ENCODE results near the gene MUC5B. TPM values are rescaled to one million over a fixed set of nuclear protein-coding genes. Genes with fewer than 3 reads are reported as not detected.

The MUC5B gene
- total RNA-seq, 3 donors from 2014 or later, result 2.0 to 6.9 TPM; not detected in 1

- H3K27ac ChIP-seq, result no peak overlapping the region
- H3K4me3 ChIP-seq, result no peak overlapping the region
- no peak for TF ChIP-seq POLR2A (IDR thresholded peaks at IDR 0.05)
- TF ChIP-seq, protein P1, sequence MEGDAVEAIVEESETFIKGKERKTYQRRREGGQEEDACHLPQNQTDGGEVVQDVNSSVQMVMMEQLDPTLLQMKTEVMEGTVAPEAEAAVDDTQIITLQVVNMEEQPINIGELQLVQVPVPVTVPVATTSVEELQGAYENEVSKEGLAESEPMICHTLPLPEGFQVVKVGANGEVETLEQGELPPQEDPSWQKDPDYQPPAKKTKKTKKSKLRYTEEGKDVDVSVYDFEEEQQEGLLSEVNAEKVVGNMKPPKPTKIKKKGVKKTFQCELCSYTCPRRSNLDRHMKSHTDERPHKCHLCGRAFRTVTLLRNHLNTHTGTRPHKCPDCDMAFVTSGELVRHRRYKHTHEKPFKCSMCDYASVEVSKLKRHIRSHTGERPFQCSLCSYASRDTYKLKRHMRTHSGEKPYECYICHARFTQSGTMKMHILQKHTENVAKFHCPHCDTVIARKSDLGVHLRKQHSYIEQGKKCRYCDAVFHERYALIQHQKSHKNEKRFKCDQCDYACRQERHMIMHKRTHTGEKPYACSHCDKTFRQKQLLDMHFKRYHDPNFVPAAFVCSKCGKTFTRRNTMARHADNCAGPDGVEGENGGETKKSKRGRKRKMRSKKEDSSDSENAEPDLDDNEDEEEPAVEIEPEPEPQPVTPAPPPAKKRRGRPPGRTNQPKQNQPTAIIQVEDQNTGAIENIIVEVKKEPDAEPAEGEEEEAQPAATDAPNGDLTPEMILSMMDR (IDR thresholded peaks at IDR 0.05), result no peak
- intact Hi-C loops (cut with DNase I; ENCODE audit: low total_unique reads), result loop anchor here (10.0 kb wide), 1 partner anchor 1822 kb away; no protein-coding TSS in a partner anchor
- DNase-seq (ENCODE audit: low spot score in 2 of 2), result no peak
- H3K27me3 ChIP-seq, result no peaks in the 10 kb centered on the region
- no peaks in the 10 kb centered on the region for H3K4me1 ChIP-seq
- no peaks in the 10 kb centered on the region for H3K9me3 ChIP-seq
- no peaks in the 10 kb centered on the region for H3K36me3 ChIP-seq
These were observed 49.7 kb downstream of the MUC5B start for GRCh38 chr11:1272531-1272930.

DNA sequence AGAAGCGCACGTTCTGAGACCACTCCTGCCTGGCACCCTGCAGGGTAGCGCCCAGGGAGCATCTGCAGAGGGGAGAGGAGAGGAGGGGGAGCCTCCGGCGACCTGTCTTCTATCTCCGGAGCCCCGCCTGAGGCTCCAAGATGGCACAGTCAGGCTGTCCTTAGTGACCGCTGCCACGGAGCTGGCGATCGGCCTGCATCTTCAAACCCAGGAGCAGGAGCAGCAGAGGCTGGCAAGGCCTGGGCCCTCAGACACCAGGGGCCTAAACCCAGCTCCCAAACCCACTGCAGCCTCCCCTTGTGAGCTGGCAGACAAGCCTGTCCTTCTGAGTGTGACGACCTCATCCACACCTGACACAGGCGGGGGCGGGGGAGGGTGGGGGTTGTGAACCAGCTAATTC lies 51.6 kb downstream of the MUC5B start:
- H3K4me3 ChIP-seq, result no peak overlapping the region
- H3K9me3 ChIP-seq, result no peaks in the 10 kb centered on the region
- TF ChIP-seq, protein P1 (IDR thresholded peaks at IDR 0.05), result no peak
- no peak for TF ChIP-seq POLR2A (IDR thresholded peaks at IDR 0.05)
- TF ChIP-seq POLR2AphosphoS5 (IDR thresholded peaks at IDR 0.05), result no peak
- intact Hi-C loops (cut with DNase I; ENCODE audit: low total_unique reads), result loop anchor here (10.0 kb wide), 1 partner anchor 1820 kb away; no protein-coding TSS in a partner anchor
- no peak overlapping the region for H3K27ac ChIP-seq
- H3K27me3 ChIP-seq, result no peaks in the 10 kb centered on the region
- H3K36me3 ChIP-seq, result no peaks in the 10 kb centered on the region
- H3K4me1 ChIP-seq, result no peaks in the 10 kb centered on the region
- no peak for DNase-seq (ENCODE audit: low spot score in 2 of 2)

DNA sequence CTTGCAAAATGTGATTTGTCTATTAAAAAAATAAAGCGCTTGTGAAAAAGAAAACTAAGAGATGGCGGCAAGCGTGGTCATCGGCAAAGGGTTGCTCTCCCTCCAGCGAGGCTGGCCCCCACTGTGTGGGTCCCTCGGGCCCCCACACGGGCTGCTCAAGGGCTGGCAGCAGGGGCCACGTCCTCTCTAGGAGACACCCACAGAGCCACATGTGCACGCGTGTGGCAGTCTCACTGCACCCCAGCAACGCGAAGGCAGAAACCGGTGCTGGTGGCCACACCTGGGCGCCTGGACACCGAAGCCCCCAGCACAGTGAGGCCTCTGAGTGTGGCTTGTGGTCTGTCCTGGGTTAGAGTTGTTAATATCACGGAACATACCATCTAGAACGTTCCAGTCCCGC lies 52.2 kb downstream of the MUC5B start:
- Histone ChIP-seq H3K9me3 (no peaks in the 10 kb centered on the region), H3K27me3 (no peaks in the 10 kb centered on the region), H3K4me3 (no peak overlapping the region), H3K4me1 (no peaks in the 10 kb centered on the region), H3K27ac (no peak overlapping the region), H3K36me3 (no peaks in the 10 kb centered on the region)
- TF ChIP-seq POLR2A (IDR thresholded peaks at IDR 0.05), result no peak
- TF ChIP-seq POLR2AphosphoS5 (IDR thresholded peaks at IDR 0.05), result no peak
- TF ChIP-seq, protein P1 (IDR thresholded peaks at IDR 0.05), result no peak
- intact Hi-C loops (cut with DNase I; ENCODE audit: low total_unique reads), result loop anchor here (10.0 kb wide), 1 partner anchor 1820 kb away; no protein-coding TSS in a partner anchor
- DNase-seq (ENCODE audit: low spot score in 2 of 2), result no peak

GRCh38 chr11:1276041-1276790 lies 53.4 kb downstream of the MUC5B start:
- no peak for DNase-seq (ENCODE audit: low spot score in 2 of 2)
- Histone ChIP-seq H3K27me3 (no peaks in the 10 kb centered on the region), H3K9me3 (no peaks in the 10 kb centered on the region), H3K4me1 (no peaks in the 10 kb centered on the region), H3K36me3 (no peaks in the 10 kb centered on the region), H3K27ac (peak overlapping the region in 1 of 2 donors; percentile 20), H3K4me3 (no peak overlapping the region)
- intact Hi-C loops (cut with DNase I; ENCODE audit: low total_unique reads), result loop anchor here (10.0 kb wide), 1 partner anchor 1819 kb away; no protein-coding TSS in a partner anchor
- no peak for TF ChIP-seq POLR2AphosphoS5 (IDR thresholded peaks at IDR 0.05)
- TF ChIP-seq POLR2A (IDR thresholded peaks at IDR 0.05), result no peak
- TF ChIP-seq, protein P1 (IDR thresholded peaks at IDR 0.05), result no peak

- Histone ChIP-seq H3K27ac (no peak overlapping the region), H3K4me3 (no peak overlapping the region), H3K27me3 (no peaks in the 10 kb centered on the region), H3K4me1 (no peaks in the 10 kb centered on the region), H3K9me3 (no peaks in the 10 kb centered on the region), H3K36me3 (no peaks in the 10 kb centered on the region)
- DNase-seq (ENCODE audit: low spot score in 2 of 2), result no peak
- intact Hi-C loops (cut with DNase I; ENCODE audit: low total_unique reads), result loop anchor here (10.0 kb wide), 1 partner anchor 1818 kb away; no protein-coding TSS in a partner anchor
- no peak for TF ChIP-seq POLR2A (IDR thresholded peaks at IDR 0.05)
- no peak for TF ChIP-seq POLR2AphosphoS5 (IDR thresholded peaks at IDR 0.05)
- TF ChIP-seq, protein P1 (IDR thresholded peaks at IDR 0.05), result no peak
These were observed 54.2 kb downstream of the MUC5B start for GRCh38 chr11:1276866-1277615.
